Esophagus muscularis mucosa (tissue), 3 donors: Measurements from ENCODE around the gene USP10.

ENCODE experiments used
- CTCF ChIP-seq, 3 experiments: fragments of 200-600 bp in 2 of 3; fragments of 450-650 bp in 1 of 3; sonication (generic) in 2 of 3; IDR thresholded peaks; one replicate each; pipeline ENCODE4 v1.5.1; 2017 to 2019; ENCODE audit warnings: antibody characterized with exemption in 3 of 3, mild to moderate bottlenecking in 2 of 3, moderate library complexity in 1 of 3
- POLR2AphosphoS5 ChIP-seq, 2 donors: sonication (generic); formaldehyde crosslinking; IDR thresholded peaks; one replicate each; pipeline ENCODE4 v1.6.1; 2017; ENCODE audit warnings: antibody characterized with exemption in 2 of 2

- TF ChIP-seq CTCF (IDR thresholded peaks at IDR 0.05) (no peak), POLR2AphosphoS5 (IDR thresholded peaks at IDR 0.05) (no peak)
These were observed 40.9 kb downstream of the USP10 start for GRCh38 chr16:84740596-84741116.
